Neural progenitor cell (in vitro differentiated cells): Measurements from ENCODE around the gene NCKAP5.

Experiments used
- EZH2 ChIP-seq: fragments of 200-600 bp; sonication (generic); IDR thresholded peaks from 2 replicates; pipeline ENCODE4 v1.6.1; 2017; ENCODE audit warnings: antibody characterized with exemption, mild to moderate bottlenecking, moderate library complexity
- TF ChIP-seq, protein P1 (sequence below): fragments of 200-600 bp; sonication (generic); IDR thresholded peaks from 2 replicates; pipeline ENCODE4 v1.5.1; 2017; ENCODE audit warnings: antibody characterized with exemption, mild to moderate bottlenecking

DNA sequence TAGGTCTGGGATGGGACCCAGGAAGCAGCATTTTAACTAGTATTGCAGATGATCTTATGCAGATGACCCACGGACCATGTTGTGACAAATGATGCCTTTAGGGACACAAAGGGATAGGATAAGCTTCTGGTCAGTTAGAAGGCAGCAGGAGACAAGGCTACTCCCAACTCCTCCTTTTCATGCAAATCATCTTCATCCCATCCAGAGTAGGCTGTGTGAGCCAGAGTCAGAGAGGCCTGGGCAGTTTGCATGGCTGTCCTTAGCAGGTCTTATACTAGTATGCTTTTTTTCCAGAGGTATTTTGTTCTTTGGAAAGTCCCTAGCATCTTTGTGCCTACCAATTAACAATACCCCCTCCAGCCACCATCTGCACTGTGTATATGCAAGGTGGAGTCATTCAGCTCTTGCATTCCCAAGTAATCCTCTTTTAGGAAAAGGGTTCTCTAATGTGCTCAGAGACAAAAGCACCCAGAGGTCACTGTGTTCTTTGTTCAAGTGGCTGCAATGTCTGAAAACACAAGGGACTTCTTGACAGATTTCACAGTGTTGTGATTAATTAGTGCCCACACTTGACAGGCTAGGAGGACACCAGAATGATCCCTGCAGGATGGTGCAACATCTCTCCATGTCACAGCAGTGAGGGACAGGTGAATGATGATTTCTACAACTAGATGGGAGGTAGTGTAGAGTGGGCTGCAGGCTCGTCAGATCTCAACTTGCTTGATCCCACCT is 225.8 kb downstream of the NCKAP5 start:
- TF ChIP-seq, protein P1, sequence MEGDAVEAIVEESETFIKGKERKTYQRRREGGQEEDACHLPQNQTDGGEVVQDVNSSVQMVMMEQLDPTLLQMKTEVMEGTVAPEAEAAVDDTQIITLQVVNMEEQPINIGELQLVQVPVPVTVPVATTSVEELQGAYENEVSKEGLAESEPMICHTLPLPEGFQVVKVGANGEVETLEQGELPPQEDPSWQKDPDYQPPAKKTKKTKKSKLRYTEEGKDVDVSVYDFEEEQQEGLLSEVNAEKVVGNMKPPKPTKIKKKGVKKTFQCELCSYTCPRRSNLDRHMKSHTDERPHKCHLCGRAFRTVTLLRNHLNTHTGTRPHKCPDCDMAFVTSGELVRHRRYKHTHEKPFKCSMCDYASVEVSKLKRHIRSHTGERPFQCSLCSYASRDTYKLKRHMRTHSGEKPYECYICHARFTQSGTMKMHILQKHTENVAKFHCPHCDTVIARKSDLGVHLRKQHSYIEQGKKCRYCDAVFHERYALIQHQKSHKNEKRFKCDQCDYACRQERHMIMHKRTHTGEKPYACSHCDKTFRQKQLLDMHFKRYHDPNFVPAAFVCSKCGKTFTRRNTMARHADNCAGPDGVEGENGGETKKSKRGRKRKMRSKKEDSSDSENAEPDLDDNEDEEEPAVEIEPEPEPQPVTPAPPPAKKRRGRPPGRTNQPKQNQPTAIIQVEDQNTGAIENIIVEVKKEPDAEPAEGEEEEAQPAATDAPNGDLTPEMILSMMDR, result no peak
- no peak for TF ChIP-seq EZH2
